SK-N-SH (cell line): ENCODE results near the gene BRS3. TPM values are rescaled to one million over a fixed set of nuclear protein-coding genes. Genes with fewer than 3 reads are reported as not detected.

Experiments used
- CTCF ChIA-PET: fragments of 300-600, 350-600 bp; formaldehyde crosslinking; extraction: SDS; loops from one replicate; lab custom pipeline; 2021; lab: Yijun Ruan, JAX
- POLR2A ChIA-PET: fragments of 350-600 bp; sonication (Branson Sonifier 250); formaldehyde crosslinking; extraction: SDS; loops from one replicate; lab custom pipeline; 2020; ENCODE audit warnings: antibody characterized with exemption, inconsistent platforms; lab: Yijun Ruan, JAX
- DNase-seq: peaks from one replicate; pipeline ENCODE4 v3.0.0; 2012
- H2AFZ ChIP-seq: fragments of 200-600 bp; sonication (generic); 2 replicates; pipeline ENCODE4 v1.8.1; 2016; ENCODE audit warnings: antibody characterized with exemption, mild to moderate bottlenecking, low read depth
- H3F3A ChIP-seq: fragments of 200-600 bp; sonication (generic); replicated peaks from 2 replicates; pipeline ENCODE3; 2016; ENCODE audit warnings: antibody characterized with exemption, mild to moderate bottlenecking; ENCODE audit not compliant: insufficient read depth
- H3K27ac ChIP-seq, 2 experiments: fragments of 200-500 bp in 1 of 2; fragments of 200-600 bp in 1 of 2; sonication (Bioruptor generic) in 1 of 2; sonication (generic), shearing (Covaris generic) in 1 of 2; 2 replicates each; pipeline versions ENCODE4 v1.5.1 to v1.6.1; 2014 to 2016; ENCODE audit warnings: low read depth in 2 of 2, inconsistent platforms in 1 of 2, low read length in 1 of 2, mild to moderate bottlenecking in 1 of 2, mixed read lengths in 1 of 2
- H3K27me3 ChIP-seq: fragments of 200-600 bp; sonication (generic), shearing (Covaris generic); 2 replicates; pipeline ENCODE4 v1.6.1; 2016; ENCODE audit warnings: mixed run types; ENCODE audit not compliant: insufficient read depth
- H3K36me3 ChIP-seq, 2 experiments: fragments of 200-500 bp in 1 of 2; fragments of 200-600 bp in 1 of 2; sonication (Bioruptor generic) in 1 of 2; sonication (generic) in 1 of 2; replicated peaks in 1 of 2; 2 replicates each; pipeline versions ENCODE3 to v1.5.1; 2014 to 2016; ENCODE audit warnings: low read length in 1 of 2, mild to moderate bottlenecking in 1 of 2; ENCODE audit not compliant: insufficient read depth in 2 of 2, control insufficient read depth in 1 of 2
- H3K4me1 ChIP-seq, 2 experiments: fragments of 200-500 bp in 1 of 2; fragments of 200-600 bp in 1 of 2; sonication (Bioruptor generic) in 1 of 2; sonication (generic), shearing (Covaris generic) in 1 of 2; 2 replicates each; pipeline versions ENCODE4 v1.5.1 to v1.6.1; 2014 to 2016; ENCODE audit warnings: low read depth in 1 of 2, low read length in 1 of 2, mixed run types in 1 of 2; ENCODE audit not compliant: insufficient read depth in 2 of 2, control insufficient read depth in 1 of 2
- H3K4me2 ChIP-seq: fragments of 200-600 bp; sonication (generic), shearing (Covaris generic); 2 replicates; pipeline ENCODE4 v1.6.1; 2017; ENCODE audit warnings: mixed run types
- H3K4me3 ChIP-seq, 2 experiments: fragments of 200-500 bp in 1 of 2; fragments of 200-600 bp in 1 of 2; sonication (Bioruptor generic) in 1 of 2; sonication (generic), shearing (Covaris generic) in 1 of 2; 2 replicates each; pipeline versions ENCODE4 v1.5.1 to v1.8.1; 2014 to 2016; ENCODE audit warnings: low read depth in 2 of 2, inconsistent platforms in 1 of 2, low read length in 1 of 2, mild to moderate bottlenecking in 1 of 2, mixed read lengths in 1 of 2, moderate library complexity in 1 of 2
- H3K79me2 ChIP-seq: fragments of 200-600 bp; sonication (generic); 2 replicates; pipeline ENCODE4 v1.8.1; 2017; ENCODE audit warnings: mild to moderate bottlenecking; ENCODE audit not compliant: insufficient read depth
- H3K9ac ChIP-seq: fragments of 200-600 bp; sonication (generic); 2 replicates; pipeline ENCODE4 v1.6.1; 2017; ENCODE audit warnings: mixed run types
- H3K9me2 ChIP-seq: fragments of 200-600 bp; sonication (generic); 2 replicates; pipeline ENCODE4 v1.6.1; 2017; ENCODE audit warnings: mixed run types
- H3K9me3 ChIP-seq: fragments of 200-600 bp; sonication (generic); 2 replicates; pipeline ENCODE4 v1.6.1; 2017; ENCODE audit warnings: mixed run types, mild to moderate bottlenecking, moderate library complexity
- H4K20me1 ChIP-seq: fragments of 200-600 bp; sonication (generic); 2 replicates; pipeline ENCODE4 v1.6.1; 2017; ENCODE audit warnings: mild to moderate bottlenecking, mixed run types; ENCODE audit not compliant: insufficient read depth
- ELF1 ChIP-seq: IDR thresholded peaks from 2 replicates; pipeline ENCODE4 v1.4.0; 2012
- EP300 ChIP-seq, 2 experiments: IDR thresholded peaks; 2 replicates each; pipeline versions ENCODE4 v1.4.0 to v1.6.1; 2012; ENCODE audit warnings: borderline replicate concordance in 1 of 2, low read depth in 1 of 2, low read length in 1 of 2
- EZH2phosphoT487 ChIP-seq: fragments of 200-600 bp; sonication (generic); IDR thresholded peaks from 2 replicates; pipeline ENCODE4 v1.6.1; 2017; ENCODE audit warnings: low read depth, mixed run types, mild to moderate bottlenecking, antibody characterized with exemption, moderate library complexity, borderline replicate concordance
- FOSL2 ChIP-seq: IDR thresholded peaks from 2 replicates; pipeline ENCODE4 v1.4.0; 2012; ENCODE audit warnings: low read depth, mild to moderate bottlenecking, moderate library complexity, borderline replicate concordance
- FOXJ3 ChIP-seq: sonication (generic); formaldehyde crosslinking; IDR thresholded peaks from 2 replicates; pipeline ENCODE4 v1.5.1; 2020; ENCODE audit warnings: mild to moderate bottlenecking, missing genetic modification reagents
- FOXM1 ChIP-seq: IDR thresholded peaks from 2 replicates; pipeline ENCODE4 v1.4.0; 2012; ENCODE audit warnings: low read depth, mild to moderate bottlenecking
- GABPA ChIP-seq: IDR thresholded peaks from 2 replicates; pipeline ENCODE4 v1.4.0; 2012; ENCODE audit warnings: low read depth, mild to moderate bottlenecking
- GATA2 ChIP-seq: sonication (generic); formaldehyde crosslinking; IDR thresholded peaks from 2 replicates; pipeline ENCODE4 v1.5.0; 2020; ENCODE audit warnings: mild to moderate bottlenecking, missing genetic modification reagents
- JUND ChIP-seq: IDR thresholded peaks from 2 replicates; pipeline ENCODE4 v1.4.0; 2012
- MAX ChIP-seq: IDR thresholded peaks from 2 replicates; pipeline ENCODE4 v1.4.0; 2012; ENCODE audit warnings: low read depth
- MEF2A ChIP-seq: IDR thresholded peaks from 2 replicates; pipeline ENCODE4 v1.4.0; 2012; ENCODE audit warnings: low read depth, borderline replicate concordance
- NFIC ChIP-seq: IDR thresholded peaks from 2 replicates; pipeline ENCODE4 v1.4.0; 2012; ENCODE audit warnings: borderline replicate concordance
- NRF1 ChIP-seq: IDR thresholded peaks from 2 replicates; pipeline ENCODE4 v1.6.1; 2012; ENCODE audit warnings: low read depth, mild to moderate bottlenecking, low read length
- PBX3 ChIP-seq: IDR thresholded peaks from 2 replicates; pipeline ENCODE4; 2012
- RAD21 ChIP-seq: IDR thresholded peaks from 2 replicates; pipeline ENCODE4 v1.6.1; 2012; ENCODE audit warnings: mild to moderate bottlenecking, low read length
- RFX5 ChIP-seq: IDR thresholded peaks from 2 replicates; pipeline ENCODE4 v1.6.1; 2012; ENCODE audit warnings: mild to moderate bottlenecking, improper control_type of control experiment, low read length
- RXRA ChIP-seq: IDR thresholded peaks from 2 replicates; pipeline ENCODE4 v1.4.0; 2012; ENCODE audit warnings: low read depth, mild to moderate bottlenecking, borderline replicate concordance
- SIN3A ChIP-seq: IDR thresholded peaks from 2 replicates; pipeline ENCODE4 v1.6.1; 2012; ENCODE audit warnings: low read depth, mild to moderate bottlenecking, low read length, moderate library complexity, borderline replicate concordance
- TAF1 ChIP-seq: IDR thresholded peaks from 2 replicates; pipeline ENCODE4 v1.6.1; 2012; ENCODE audit warnings: low read depth, mild to moderate bottlenecking, low read length, moderate library complexity, borderline replicate concordance
- TCF12 ChIP-seq: IDR thresholded peaks from 2 replicates; pipeline ENCODE4 v1.4.0; 2012
- USF1 ChIP-seq: IDR thresholded peaks from 2 replicates; pipeline ENCODE4 v1.4.0; 2012; ENCODE audit warnings: low read depth, borderline replicate concordance
- YY1 ChIP-seq: IDR thresholded peaks from 2 replicates; pipeline ENCODE4 v1.4.0; 2012; ENCODE audit warnings: low read depth, mild to moderate bottlenecking
- ZBTB33 ChIP-seq: IDR thresholded peaks from 2 replicates; pipeline ENCODE4 v1.4.0; 2012; ENCODE audit warnings: low read depth, borderline replicate concordance
- WGBS: methylation state at CpG from one replicate; pipeline ENCODE4 v1.1.6; 2017; ENCODE audit warnings: low lambda C conversion rate; 5-methylcytosine and 5-hydroxymethylcytosine counted together
- polyA plus RNA-seq, 3 experiments: library from polyadenylated mRNA; depleted of rRNA; stranded (reverse); fragments of >200 nt; gene quantifications; 2 replicates each; pipeline ENCODE4 v1.2.3, GENCODE V29; 2012

The BRS3 gene
- polyA plus RNA-seq, 1 of the 3 experiments (the other 2 are of a cell fraction), result not detected

- no peaks in the 10 kb centered on the region; the same call in 1 of the 2 replicates for H3K27me3 ChIP-seq
- no peaks in the 10 kb centered on the region for H4K20me1 ChIP-seq
- TF ChIP-seq GATA2 (CRISPR knock-in tag) (no peak), EZH2phosphoT487 (no peak), TAF1 (no peak), RXRA (no peak), ZBTB33 (no peak), FOXM1 (no peak), NRF1 (no peak), MAX (no peak), USF1 (no peak), RAD21 (no peak), MEF2A (no peak), YY1 (no peak), TCF12 (no peak)
- no peaks in the 10 kb centered on the region for H3K79me2 ChIP-seq
- H3K9me3 ChIP-seq, result no peaks in the 10 kb centered on the region
- CTCF ChIA-PET, result interaction anchor here (0.7 kb wide), 1 partner anchor 28 kb away, joined by 4 read pairs; no protein-coding TSS in a partner anchor
- no peak overlapping the region for H3K4me2 ChIP-seq
- H3K4me3 ChIP-seq, result no peak overlapping the region
- no peaks in the 10 kb centered on the region for H3K9me2 ChIP-seq
- H3K27ac ChIP-seq, result no peak overlapping the region
- no peak overlapping the region for H3K9ac ChIP-seq
- H3K36me3 ChIP-seq, result no peaks in the 10 kb centered on the region
- no peaks in the 10 kb centered on the region for H3K4me1 ChIP-seq
- POLR2A ChIA-PET, result no interaction called here
- no peak overlapping the region for H2AFZ ChIP-seq
- no peak for DNase-seq
- no peaks in the 10 kb centered on the region for H3F3A ChIP-seq
- 10% methylated on average over 4 of the region's 4 CpGs for WGBS
Observed at GRCh38 chrX:136473663-136474062, 14.1 kb upstream of the BRS3 start.

GRCh38 chrX:136475236-136475635 is 12.5 kb upstream of the BRS3 start:
- ChIA-PET CTCF (no interaction called here), POLR2A (no interaction called here)
- no peak for DNase-seq
- Histone ChIP-seq H3K79me2 (no peaks in the 10 kb centered on the region), H3K4me2 (no peak overlapping the region), H3K27me3 (no peaks in the 10 kb centered on the region; the same call in 1 of the 2 replicates), H2AFZ (no peak overlapping the region), H3K9ac (no peak overlapping the region), H3K9me2 (no peaks in the 10 kb centered on the region), H3K4me1 (no peaks in the 10 kb centered on the region), H3K36me3 (no peaks in the 10 kb centered on the region), H3K27ac (no peak overlapping the region), H3K9me3 (no peaks in the 10 kb centered on the region), H3F3A (no peaks in the 10 kb centered on the region), H3K4me3 (no peak overlapping the region), H4K20me1 (no peaks in the 10 kb centered on the region)
- WGBS, result 19% methylated on average over 3 of the region's 3 CpGs
- no peak for TF ChIP-seq SIN3A
- TF ChIP-seq GABPA, result no peak
- TF ChIP-seq RXRA, result no peak
- TF ChIP-seq EP300 (IDR thresholded peaks at IDR 0.05; ENCODE audit: borderline replicate concordance in 1 of 2, low read depth in 1 of 2, low read length in 1 of 2), result no peak
- TF ChIP-seq RFX5, result no peak
- no peak for TF ChIP-seq USF1
- TF ChIP-seq RAD21, result no peak
- no peak for TF ChIP-seq MAX
- TF ChIP-seq FOSL2, result no peak
- no peak for TF ChIP-seq PBX3
- TF ChIP-seq FOXJ3 (CRISPR knock-in tag), result no peak
- TF ChIP-seq ELF1, result no peak
- TF ChIP-seq FOXM1, result no peak
- no peak for TF ChIP-seq JUND
- no peak for TF ChIP-seq GATA2 (CRISPR knock-in tag)
- no peak for TF ChIP-seq TCF12
- TF ChIP-seq NFIC, result no peak
